GM06990 (cell line): ENCODE measurements around the gene DAG1.

Experiments used
- DNase-seq: peaks from one replicate; pipeline ENCODE4 v3.0.0-alpha.2; 2011; ENCODE audit not compliant: insufficient read length; ENCODE audit errors: extremely low read depth
- H3K27me3 ChIP-seq: replicated peaks from 2 replicates; pipeline ENCODE4 v1.6.0; 2011; ENCODE audit warnings: low read length; ENCODE audit not compliant: control insufficient read depth, insufficient read depth
- H3K36me3 ChIP-seq: 2 replicates; pipeline ENCODE4 v1.5.1; 2011; ENCODE audit warnings: low read length; ENCODE audit not compliant: control insufficient read depth, insufficient read depth
- H3K4me3 ChIP-seq: replicated peaks from 2 replicates; pipeline ENCODE4 v1.5.1; 2011; ENCODE audit warnings: low read depth, mild to moderate bottlenecking, control low read depth, low read length
- TF ChIP-seq, protein P1 (sequence below): IDR thresholded peaks from 2 replicates; pipeline ENCODE4 v1.5.1; 2011; ENCODE audit warnings: low read length, control low read depth, mild to moderate bottlenecking, inconsistent platforms; ENCODE audit not compliant: insufficient read depth, poor library complexity, severe bottlenecking

DAG1 gene

DNA sequence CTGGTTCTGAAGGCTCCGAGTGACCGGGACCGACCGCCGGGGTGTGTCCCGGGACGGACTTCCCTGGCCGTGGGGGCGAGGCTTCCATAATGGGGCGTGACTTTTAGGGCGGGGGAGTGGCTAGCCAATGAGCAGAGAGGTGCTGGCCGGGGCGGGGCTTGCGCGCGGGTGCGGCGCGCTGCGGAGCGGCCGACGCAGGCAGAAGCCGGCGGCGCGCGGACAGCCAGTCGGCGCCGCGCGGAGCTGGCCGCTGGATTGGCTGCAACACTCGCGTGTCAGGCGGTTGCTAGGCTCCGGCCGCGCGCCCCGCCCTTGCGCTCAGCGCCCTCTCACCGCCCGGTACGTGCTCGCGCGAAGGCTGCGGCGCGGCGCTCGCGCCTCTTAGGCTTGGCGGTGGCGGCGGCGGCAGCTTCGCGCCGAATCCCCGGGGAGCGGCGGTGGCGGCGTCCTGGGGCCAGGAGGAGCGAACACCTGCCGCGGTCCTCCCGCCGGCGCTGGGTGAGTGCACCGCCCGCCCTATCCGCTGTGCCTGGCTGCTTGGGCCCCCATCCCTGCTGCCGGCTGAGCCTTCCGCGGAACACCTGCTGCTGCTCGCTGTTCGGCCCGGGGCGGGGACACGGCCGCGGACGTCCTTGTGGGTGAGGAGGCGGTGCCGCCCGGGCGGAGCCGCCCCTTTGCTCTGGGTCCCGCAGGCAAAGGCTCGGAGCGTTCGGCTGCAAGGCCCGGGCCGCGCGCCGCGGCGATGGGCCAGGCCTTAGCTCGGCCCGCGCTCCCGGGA, at the start of gene DAG1:
TSS of gene DAG1 (plus strand) at position 332 of the 778 bp plus-strand sequence. CDS start 40,268 bp downstream, outside the sequence.
- H3K36me3 ChIP-seq = no peaks in the 10 kb centered on the region
- peak; percentile 99 for DNase-seq
- no peaks in the 10 kb centered on the region for H3K27me3 ChIP-seq
- H3K4me3 ChIP-seq = peak within 1 kb of the TSS; percentile 75
- TF ChIP-seq, protein P1, sequence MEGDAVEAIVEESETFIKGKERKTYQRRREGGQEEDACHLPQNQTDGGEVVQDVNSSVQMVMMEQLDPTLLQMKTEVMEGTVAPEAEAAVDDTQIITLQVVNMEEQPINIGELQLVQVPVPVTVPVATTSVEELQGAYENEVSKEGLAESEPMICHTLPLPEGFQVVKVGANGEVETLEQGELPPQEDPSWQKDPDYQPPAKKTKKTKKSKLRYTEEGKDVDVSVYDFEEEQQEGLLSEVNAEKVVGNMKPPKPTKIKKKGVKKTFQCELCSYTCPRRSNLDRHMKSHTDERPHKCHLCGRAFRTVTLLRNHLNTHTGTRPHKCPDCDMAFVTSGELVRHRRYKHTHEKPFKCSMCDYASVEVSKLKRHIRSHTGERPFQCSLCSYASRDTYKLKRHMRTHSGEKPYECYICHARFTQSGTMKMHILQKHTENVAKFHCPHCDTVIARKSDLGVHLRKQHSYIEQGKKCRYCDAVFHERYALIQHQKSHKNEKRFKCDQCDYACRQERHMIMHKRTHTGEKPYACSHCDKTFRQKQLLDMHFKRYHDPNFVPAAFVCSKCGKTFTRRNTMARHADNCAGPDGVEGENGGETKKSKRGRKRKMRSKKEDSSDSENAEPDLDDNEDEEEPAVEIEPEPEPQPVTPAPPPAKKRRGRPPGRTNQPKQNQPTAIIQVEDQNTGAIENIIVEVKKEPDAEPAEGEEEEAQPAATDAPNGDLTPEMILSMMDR = no peak

DNA sequence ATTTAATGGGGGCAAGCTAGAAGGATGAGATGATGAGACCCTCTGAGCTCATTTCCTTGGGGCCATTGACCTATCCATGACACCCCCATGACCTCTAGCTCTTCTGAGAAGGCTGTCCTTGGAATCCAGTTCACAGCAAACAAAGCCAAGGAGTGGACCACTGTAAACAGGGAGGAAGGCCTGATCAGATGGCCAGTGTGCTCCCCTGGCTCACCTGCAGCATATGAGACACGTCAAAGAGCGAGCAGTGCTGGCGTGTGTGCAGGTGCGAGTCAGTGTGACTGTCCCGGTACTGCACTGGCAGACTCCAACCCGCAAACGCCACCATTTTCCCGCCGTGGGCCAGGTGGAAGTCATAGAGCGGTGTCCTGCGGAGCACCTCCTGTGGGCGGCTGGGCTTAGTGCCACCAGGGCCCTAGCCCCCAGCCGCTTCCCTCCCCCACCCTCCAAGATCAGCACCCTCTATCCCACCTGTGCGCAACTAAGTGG, 48.1 kb upstream of the DAG1 start:
- Histone ChIP-seq H3K36me3 (peaks cover 22% of the 10 kb centered on the region), H3K27me3 (no peaks in the 10 kb centered on the region), H3K4me3 (no peak overlapping the region)
- TF ChIP-seq, protein P1 = no peak
- DNase-seq = no peak

- H3K36me3 ChIP-seq = peaks cover 20% of the 10 kb centered on the region
- TF ChIP-seq, protein P1 = no peak
- DNase-seq = no peak
- no peak within 1 kb of the TSS for H3K4me3 ChIP-seq
- no peaks in the 10 kb centered on the region for H3K27me3 ChIP-seq
These were observed 47.5 kb upstream of the DAG1 start, which contains the start of gene AMT for GRCh38 chr3:49422379-49423248. Gene AMT, minus strand, starts transcription at chr3:49422473. Its CDS starts 23 bp downstream, at chr3:49422450.

DNA sequence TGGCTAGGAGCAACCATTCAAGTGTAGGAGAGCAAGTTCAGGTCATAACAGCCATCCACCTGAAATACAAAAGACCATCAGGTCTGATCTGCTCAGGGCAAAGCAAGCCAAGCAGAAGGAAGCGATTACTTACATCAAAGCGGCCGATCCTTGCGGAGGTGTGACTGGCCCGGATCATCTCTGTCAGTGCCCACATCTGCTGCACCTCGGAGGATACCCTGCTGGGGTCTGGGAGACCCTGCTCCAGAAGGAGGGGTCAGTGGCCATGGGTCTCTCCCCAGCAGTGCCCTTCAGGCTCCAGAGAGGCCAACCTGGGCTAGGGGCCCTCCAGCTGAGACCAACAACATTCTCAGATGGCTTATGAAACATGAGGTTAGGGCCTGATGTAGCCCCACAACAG, 45.3 kb upstream of the DAG1 start:
- Histone ChIP-seq H3K27me3 (no peaks in the 10 kb centered on the region), H3K36me3 (peaks cover 15% of the 10 kb centered on the region), H3K4me3 (no peak overlapping the region)
- TF ChIP-seq, protein P1 = no peak
- no peak for DNase-seq

DNA sequence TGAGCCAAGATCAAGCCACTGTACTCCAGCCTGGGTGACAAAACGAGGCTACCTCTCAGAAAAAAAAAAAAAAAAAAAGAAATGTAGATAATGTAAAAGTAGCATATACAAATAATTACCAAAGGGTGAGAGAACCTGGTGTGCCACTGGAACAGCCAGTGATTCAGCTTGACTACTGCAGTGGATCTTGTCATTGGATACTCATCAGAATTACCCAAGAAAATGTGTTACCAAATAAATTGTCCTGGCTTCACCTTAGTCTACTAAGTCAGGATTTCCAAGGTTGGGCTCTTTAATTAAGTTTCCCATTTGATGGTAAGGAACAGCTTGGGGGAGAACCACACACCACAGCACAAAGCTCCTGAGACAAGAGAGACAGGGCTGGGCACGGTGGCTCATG, 42.5 kb upstream of the DAG1 start:
- Histone ChIP-seq H3K27me3 (no peaks in the 10 kb centered on the region), H3K4me3 (no peak overlapping the region), H3K36me3 (peaks cover 8% of the 10 kb centered on the region)
- no peak for DNase-seq
- TF ChIP-seq, protein P1 = no peak
